HG03025 (cell line): ENCODE data around the gene UBE3B.

Experiments
- ATAC-seq: cut with Tn5 transposase; IDR thresholded peaks from one replicate; pipeline ENCODE4 v1.9.1; 2021; ENCODE audit warnings: mild to moderate bottlenecking, moderate library complexity; ENCODE audit not compliant: unreplicated experiment, low FRiP score

UBE3B gene

DNA sequence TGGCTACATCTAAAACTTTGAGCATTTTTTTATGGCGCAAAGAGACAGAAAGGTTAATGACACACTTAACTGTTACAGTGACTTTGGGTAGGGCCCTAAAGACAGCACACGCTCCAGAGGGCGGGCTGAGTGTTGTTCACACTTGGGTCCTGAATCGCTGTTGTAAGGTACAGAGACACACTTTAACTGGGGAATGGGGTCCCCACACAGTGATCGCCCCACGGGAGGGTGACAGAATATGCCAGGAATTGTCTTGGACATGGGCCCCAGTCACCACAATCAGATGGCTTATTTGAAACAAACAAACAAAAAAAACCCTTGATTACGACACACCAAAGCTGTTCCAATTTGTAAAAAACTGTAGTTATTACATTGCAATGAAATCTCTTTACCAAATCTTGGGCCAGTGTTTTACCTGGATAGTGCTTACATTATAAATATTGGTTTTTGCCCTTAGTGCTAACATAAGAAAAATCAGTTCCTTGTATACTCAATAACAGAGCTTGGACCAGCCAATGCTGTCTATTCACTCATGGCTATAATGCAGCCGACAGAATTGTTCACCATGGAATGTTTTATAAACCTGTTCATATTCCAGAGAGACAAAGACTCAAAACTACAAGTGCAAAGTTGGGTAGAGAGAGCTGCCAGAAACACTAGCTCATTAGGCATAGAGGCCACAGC, 28.6 kb upstream of the UBE3B start:
- ATAC-seq, result no peak

DNA sequence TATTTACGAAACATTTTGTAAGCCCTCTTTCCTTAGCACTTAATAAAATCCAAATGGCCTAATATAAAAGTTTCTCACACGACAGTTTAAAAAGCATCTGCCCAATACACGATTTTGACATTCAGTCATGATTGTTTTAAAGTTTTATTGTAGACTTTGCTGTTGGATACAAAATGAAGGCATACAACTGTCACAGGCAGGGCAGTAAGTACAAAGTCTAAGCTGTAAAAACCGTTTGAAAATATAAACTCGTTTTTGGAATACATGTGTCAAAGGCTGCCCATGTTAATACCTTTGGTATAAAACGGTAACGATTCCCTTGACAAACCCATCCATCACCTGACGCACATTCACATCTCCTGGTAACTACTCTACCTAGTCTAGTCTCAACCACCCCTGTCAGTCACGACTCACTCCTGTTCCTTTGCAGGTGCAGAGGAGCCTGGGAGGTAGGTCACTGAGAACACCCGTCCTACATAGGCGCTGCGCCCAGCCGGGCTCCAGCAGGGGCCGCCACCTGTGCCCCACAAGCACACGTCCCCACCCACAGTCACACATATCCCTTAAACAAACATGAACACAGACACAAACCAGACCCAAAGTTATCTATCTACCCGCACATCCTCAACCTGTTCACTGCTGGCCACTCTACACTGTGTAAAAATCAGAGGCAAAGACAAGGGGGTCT, 27.4 kb upstream of the UBE3B start:
- no peak for ATAC-seq

DNA sequence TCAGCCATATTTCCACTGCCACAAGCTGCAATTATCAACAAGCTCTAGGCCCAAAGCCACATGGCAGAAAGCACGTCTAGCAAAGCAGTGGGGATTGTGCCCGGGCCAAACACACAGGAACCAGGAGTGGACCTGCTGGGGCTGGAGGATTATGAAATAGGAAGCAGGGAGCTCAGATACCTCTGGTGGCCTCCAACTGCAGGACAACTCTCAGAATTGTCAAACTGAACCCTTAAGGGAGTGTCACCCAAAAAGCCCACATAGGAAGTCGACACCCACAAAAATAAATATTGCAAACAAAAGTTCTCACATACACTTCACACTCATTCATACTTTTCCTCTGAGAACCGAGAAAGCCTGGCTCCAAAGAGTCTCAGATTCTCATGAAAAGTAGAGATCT, 26.5 kb upstream of the UBE3B start:
- no peak for ATAC-seq

DNA sequence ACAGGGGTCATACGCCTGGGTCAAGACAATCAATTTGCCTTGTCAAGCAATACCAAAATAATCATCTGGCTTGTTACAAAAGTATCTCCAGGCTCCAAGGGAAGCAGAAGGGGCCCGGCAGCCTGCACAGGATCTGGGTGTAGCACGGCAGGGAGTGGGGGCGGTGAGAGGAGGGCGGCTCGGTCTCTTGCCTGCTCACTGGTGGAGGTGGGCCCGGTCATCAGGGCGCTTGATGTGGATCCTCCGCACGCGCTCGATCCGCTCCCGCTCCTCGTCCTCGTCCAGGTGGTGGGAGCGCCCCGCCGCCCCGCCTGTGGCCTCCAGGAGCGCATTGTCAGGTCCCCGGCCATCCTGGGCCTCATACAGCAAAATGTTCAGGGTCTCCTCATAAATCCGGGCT, 26.0 kb upstream of the UBE3B start:
- no peak for ATAC-seq

DNA sequence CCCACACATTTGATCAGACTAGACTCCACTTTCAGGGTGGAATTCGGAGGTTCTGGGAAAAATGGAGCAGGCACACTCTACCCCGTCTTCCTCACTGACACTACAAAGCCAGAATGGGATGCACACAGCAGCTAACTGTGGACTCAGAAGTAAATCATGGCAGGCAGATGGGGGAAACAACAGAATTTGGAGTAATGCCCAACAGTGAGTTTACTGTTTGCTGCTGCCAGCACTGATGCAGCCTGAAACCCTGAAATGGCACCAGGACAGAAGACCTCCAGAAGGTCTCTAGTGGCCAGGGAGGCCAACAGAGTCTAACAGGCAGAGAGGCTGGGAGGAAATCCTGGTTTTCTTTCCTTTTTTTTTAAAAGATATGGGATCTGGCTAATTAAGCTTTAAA, 24.9 kb upstream of the UBE3B start:
- ATAC-seq, result no peak

DNA sequence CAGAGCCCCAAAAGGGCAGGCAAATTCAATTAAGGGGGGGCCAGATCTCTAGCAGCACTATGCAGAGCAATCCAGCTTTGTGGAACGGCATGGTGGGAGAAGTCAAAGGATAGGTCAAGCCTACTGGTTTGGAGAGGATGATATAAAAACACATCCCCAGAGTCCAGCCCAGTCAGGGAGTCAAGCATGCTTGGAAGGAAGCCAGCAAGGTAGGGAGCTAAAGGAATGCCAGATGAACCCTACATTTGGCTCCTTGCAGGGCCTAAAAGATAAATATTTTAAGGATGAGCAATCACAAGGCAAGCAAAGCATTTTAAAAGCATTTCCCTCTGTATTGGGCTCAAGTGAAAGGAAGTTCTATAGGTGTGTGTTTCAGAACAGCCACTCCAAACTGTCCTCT, 21.7 kb upstream of the UBE3B start:
- ATAC-seq, result no peak

DNA sequence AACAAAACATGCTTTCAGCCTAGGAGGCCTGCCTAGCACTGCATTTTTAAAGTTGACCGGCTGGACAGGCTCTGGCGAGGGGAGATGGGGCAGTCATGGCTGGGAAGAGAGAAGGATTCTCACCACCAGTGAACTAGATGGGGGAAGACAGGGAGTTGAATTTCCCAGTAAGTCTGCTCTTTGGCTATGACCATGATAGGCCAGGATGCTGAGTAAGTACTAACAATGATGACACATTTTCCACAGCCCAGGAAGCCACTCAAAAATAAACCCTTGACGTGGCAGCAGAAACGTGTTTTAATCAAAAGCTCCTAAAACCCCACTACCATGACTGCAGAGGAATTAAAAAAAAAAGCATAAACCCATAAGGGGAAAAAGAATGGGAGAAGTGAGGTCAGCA, 19.3 kb upstream of the UBE3B start:
- ATAC-seq, result no peak

DNA sequence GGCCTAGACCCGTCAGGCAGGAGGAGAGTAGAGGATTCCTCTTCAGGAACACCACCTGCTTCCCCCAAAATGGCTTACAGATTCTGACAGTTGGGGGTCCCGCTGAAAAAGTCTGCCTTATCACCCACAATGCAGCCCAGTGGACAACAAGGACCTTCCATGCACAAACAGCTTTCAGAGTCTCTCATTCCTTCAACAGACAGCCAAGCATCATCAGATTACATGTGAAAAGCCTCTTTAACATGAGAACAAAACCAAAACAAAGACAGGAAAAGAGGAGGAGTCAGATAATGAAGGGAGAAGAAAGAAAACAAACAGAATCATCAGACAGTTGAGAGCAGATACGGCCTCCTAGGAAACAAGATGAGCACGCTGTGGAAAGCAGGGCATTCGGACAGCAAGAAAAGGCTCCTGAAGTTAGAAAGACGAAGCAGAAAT, 18.6 kb upstream of the UBE3B start:
- ATAC-seq, result no peak

DNA sequence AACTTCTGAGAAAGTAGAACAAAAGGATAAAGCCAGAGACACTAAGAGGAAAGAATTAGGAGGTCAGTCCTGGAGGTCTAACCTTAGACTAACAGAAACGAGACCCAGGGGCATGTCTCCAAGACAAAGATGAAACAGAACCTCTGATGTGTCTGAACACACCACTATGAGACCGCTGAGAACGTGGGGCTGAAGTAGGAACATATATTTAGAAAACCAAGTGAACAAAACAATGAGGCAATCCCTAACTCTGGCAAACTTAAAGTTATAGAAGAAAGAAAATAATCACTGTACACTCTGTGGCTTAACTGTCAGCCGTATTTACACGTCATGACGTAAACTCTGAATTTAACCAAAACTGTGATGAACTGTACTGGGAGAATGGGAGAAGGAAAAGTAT, 18.2 kb upstream of the UBE3B start:
- ATAC-seq, result no peak

DNA sequence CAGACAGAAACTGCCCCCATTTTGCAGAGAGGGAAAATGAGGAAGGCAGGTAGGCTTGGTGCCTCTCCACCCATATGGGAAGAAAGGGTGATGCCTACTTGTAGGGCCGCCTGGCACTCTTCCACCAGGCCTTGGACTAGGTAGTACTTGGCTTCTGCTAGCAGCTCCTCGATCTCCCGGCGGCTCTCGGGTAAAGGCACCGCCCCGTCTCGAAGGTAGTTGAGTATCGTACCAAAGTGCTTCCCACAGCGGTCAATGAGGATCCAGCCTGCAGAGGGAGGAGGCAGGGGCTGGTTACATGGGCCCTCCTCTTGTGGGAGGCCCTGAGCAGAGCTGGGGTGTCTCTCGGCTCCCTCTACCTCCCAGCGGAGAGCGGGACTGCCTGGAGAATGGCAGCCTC, 16.9 kb upstream of the UBE3B start:
- ATAC-seq, result no peak

DNA sequence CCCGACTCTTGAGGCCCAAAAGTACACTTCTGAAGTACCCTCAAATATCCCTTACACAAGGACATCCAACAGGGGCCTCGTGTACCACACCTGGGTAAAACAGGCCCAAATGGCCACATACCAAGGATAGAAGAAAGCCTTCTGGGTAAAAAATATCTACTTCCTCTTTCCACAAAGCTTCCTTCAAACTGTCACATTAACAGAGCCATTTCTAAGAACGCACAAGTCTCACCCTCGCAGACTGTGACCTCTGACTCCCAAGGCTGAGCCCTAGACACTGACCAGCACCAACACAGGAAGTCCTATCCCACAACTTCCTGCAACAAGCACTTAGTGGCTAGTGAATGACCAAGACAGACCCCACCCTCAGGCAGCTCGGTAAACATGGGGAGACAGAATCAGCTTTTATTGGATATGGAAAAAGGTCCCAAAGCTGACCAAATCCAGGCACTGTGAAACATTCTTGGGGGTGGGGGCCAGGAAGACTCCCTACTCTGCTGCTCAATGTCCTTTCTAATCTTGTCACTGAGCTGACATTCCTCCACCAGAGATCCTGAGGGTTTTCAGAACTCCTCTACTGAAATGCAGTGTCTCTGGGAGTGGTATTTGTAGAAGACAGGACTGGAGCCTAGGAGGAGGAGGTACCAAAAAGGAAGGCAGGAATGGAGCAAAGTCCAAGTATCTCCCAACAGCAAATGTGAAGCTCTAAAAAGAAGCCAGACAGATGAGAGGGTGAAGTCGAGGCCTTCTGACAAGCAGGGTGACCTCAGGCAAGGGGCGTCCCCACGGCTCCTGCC, 16.2 kb upstream of the UBE3B start:
- ATAC-seq, result no peak

DNA sequence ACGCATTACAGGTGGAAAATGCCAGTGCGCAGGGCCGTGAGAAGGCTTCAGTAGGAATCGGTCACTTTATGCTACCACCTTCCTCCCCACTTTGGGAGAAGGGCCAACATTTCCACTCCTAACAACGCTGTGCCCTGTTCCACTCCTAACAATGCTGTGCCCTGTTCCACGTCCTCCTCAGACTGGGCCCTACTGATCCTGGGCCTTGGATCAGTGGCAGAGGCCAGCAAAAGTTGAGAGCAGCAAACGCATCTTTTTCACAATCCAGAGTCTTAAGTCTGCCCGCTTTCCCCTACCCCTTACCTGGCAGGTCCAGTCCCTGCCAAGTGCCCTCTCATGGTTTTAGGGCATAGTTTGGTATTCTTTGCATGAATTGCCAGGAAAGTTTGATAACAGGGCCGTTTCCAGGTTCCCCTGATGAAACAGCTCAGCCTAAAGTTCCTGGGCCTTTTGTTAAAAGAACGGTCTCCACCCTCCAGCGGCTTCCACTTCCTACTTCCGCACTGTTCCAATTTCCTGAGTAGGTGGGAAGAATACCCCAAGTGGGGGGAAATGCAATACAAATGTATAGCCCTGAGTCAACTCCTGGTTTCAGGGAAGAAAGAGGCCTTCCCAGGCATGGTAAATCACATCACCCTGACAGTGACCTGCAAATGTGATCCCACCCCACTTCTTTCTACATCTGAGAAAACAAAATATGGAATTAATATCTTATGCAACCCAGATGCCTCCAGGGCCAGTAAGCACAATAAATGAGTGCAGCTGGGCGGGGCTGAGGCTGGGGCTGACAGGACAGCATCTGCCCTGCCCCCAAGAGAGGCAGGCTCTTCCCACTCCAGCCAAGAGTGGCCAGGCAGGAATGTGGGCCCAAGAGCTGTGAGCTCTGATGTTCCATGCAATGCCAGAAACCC, 15.3 kb upstream of the UBE3B start:
- ATAC-seq, result no peak

DNA sequence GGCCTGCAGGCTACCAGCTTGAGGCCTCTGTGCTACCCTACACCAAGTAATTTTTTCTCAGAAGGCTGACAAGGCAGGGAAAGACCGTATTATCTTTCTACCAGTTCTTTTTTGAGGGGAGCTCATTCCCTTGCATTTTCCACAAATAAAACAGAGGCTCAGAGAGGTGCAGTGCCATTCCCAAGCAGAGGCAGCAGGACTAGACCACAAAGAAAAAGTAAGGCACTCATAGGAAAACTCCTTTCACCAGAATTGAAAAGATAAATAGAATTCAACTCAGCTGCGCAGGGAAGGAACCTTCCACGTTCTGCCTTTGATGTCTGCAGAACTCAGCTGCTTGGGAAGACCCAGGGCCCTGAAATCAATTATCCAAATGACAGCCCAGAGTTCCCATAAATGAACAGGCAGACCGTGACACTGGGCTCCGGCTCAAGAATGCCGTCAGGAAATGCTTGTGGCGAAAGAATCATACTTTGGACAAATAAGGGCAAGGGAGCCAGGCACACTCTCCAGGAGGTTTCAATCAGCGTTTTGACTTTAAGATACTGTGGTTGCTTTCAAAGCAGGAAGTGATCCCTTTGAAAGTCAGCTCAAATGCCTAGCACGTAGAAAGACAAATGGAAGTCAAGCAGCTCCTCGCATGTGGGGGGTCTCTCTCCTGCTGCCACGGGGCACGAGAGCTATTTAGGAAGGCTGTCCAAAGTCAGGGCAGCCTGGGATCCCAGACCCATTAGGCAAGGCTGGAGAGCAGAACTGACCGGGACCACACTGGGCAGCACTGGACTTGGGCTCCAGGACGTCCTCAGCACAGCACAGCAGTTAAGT, 14.4 kb upstream of the UBE3B start:
- ATAC-seq, result no peak

DNA sequence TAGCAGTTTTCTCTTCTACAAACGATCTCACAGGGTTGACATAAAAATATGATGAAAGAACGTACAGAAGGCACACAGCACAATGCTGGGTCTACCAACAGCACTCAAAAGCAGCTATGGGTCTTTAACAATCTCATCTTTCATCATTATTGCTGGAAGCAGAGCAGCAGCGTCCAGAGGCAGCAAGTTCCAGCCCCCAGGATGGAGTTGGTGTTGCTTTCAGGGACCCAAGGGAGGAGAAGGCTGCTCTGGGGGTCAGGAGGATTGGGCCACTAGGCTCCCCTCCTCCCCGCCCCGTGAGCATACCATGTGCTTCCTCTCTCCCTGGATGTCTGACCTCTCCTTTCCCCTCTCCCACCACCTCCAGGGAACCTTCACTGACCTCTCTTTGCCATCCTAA, 13.7 kb upstream of the UBE3B start:
- no peak for ATAC-seq

DNA sequence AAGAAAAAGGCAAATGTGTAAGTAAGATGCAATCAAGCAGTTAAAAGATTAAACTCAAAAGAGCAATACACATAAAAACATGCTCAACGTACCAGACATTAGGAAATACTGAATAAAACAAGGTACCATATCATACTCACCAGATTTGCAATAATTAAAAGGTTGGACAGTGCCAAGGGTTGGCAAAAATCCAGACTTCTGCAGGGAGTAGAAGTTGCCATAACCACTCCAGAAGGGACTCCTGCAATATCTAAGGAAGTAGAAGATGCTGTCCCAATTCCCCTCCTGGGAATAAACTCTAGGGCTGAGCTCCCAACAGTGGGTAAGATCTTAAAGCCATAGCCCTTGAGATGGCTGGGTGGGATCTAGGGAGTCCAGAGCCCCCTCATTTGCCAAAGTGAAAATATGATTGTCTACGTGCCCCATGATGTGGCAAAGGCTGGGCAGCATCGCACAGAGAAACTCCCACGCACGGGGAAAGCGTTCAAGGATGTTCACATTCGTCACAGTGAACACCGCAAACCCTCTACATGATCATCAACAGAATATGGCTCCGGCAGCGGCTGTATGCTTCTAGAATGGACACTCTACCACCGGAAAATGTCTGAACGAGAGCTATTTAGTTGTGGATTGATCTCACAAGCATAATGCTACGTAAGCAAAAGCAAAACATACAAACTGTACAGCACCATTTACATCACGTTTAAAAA, 12.6 kb upstream of the UBE3B start:
- ATAC-seq, result no peak

DNA sequence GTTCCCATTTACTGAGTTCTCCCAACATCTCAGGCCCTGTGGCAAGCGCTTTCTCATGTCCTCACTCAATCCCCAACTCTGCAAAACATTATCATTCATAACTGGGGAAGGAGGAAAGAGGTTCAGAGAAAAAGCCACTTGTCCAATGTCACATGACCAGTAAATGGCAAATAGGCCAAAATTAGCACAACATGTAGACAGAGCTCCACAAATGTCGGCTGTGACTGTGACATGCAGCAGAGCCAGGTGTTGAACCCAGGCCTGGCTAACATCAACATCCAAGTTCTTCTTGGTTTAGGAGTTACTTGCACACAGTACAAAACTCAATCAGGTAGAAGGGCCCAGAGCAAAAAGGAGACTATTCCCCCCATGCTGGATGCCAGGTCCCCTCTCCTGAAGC, 11.1 kb upstream of the UBE3B start:
- no peak for ATAC-seq

DNA sequence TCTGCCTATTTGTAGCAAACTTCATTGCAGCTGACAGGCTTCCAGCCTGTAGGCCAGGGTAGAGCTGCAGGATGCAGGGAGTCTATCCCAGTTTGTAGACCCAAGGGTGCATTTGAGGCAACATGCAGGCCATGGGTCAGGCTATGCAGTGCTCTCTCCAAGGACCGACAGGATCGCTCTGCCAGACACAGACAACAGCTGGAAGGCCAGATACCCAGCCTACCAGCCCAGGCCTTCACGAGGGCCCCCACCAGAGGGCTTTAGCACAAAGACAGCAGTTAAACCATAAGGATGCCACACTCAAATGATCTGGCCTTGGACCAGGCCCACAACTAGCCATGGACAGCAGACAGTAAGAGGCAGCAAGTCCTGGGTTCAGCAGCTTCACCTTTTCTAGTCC, 10.6 kb upstream of the UBE3B start:
- ATAC-seq, result no peak

DNA sequence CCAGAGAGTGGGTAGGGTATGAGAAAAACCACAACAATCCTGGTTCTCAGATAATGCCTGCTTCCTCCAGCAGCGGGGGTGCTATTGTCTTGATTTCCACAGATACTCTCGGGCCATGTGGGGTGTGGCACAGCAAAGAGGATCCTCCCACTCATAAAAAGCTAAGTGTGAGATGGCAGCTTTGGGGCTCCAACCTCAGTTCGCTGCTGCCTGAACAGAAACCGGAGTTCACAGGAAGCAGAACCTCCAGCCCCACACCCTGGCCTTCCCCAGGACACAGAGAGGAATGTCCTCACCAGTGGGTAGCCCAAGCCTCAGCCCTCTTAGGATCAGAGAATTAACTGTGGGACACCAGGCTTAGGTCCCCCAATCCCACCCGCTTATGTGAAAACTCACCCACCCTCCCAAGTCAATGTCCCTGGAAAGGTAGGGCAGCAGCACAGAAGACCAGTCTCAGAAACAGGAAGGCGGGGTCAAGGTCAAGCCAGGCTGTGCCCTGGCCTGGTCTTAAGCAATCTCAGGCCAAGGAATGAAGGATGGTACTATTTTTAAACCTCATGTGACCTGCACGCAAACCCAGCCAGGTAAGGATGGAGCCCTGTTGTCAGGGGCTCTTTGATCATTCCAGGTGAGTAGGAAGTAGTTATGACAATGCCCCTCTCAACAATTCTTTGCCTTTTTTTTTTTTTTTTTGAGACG, 9.3 kb upstream of the UBE3B start:
- no peak for ATAC-seq

DNA sequence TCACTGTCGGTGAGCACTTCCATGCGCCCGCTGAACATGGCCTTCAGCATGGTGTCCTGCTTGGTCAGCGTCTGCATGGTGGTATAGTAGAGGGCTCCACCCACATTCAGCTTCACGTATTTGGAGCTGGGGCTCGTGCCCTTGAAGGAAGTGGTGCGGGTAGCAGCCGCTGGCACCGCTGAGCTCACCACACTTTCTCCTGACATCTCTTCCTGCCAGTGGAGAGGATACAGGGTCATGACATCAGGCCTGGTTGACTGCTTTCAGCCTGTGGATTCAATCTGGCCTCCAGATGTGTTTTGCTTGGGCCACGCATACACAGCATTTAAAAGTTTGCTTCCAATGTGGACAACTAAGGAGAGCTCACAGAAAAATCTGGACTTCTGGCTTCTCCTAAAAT, 7.9 kb upstream of the UBE3B start:
- ATAC-seq, result no peak
